ENCODE results near the gene STK4.

Gene STK4

GRCh38 chr20:45103072-45103471, 136.8 kb downstream of the STK4 start:
- peaks cover 38% of the 10 kb centered on the region for H3K27me3 ChIP-seq (ENCODE audit: control insufficient read depth, insufficient read depth, low read length, poor library complexity, severe bottlenecking)
- no peaks in the 10 kb centered on the region for H3K4me1 ChIP-seq (ENCODE audit: control insufficient read depth, insufficient read depth, low read length)
- WGBS, 2 experiments: 87 to 96% methylated on average over 1 to 2 of the region's 2 CpGs
- no peak overlapping the region for H3K27ac ChIP-seq (ENCODE audit: insufficient read depth, low read depth, low read length, poor library complexity, severe bottlenecking)
- no peak overlapping the region for H3K4me3 ChIP-seq (ENCODE audit: insufficient read depth, low read depth, low read length)
- no peaks in the 10 kb centered on the region for H3K9me3 ChIP-seq (ENCODE audit: control insufficient read depth, low read length)
- no peaks in the 10 kb centered on the region for H3K36me3 ChIP-seq (ENCODE audit: control insufficient read depth, insufficient read depth, low read length)

GRCh38 chr20:45104786-45105185, 138.5 kb downstream of the STK4 start:
- peaks cover 21% of the 10 kb centered on the region for H3K27me3 ChIP-seq (ENCODE audit: control insufficient read depth, insufficient read depth, low read length, poor library complexity, severe bottlenecking)
- WGBS, 2 experiments: 87 to 91% methylated on average over 5 of the region's 5 CpGs
- H3K9me3 ChIP-seq (ENCODE audit: control insufficient read depth, low read length): no peaks in the 10 kb centered on the region
- no peak overlapping the region for H3K4me3 ChIP-seq (ENCODE audit: insufficient read depth, low read depth, low read length)
- no peak overlapping the region for H3K27ac ChIP-seq (ENCODE audit: insufficient read depth, low read depth, low read length, poor library complexity, severe bottlenecking)
- no peaks in the 10 kb centered on the region for H3K36me3 ChIP-seq (ENCODE audit: control insufficient read depth, insufficient read depth, low read length)
- H3K4me1 ChIP-seq (ENCODE audit: control insufficient read depth, insufficient read depth, low read length): no peaks in the 10 kb centered on the region

DNA sequence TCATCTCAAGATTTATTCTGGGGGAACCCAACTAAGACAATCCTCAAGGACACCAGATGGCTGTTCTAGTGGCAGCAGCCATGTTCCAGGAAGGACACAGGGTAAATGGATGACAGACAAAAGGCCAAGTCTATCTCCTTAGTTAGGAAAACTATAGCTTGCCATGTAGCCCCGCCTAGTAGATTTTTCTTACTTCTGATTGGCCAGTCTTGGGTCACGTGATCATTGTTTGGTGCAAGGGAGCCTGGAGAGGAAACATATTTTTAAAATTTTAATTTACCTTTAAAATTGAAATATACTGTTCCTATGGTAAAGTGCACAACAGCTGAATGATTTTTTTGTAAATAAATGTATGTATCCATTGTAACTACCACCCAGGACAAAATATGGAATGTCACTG, 139.0 kb downstream of the STK4 start:
- WGBS, 2 experiments: 76 to 92% methylated on average over 1 to 2 of the region's 2 CpGs
- no peaks in the 10 kb centered on the region for H3K4me1 ChIP-seq (ENCODE audit: control insufficient read depth, insufficient read depth, low read length)
- no peaks in the 10 kb centered on the region for H3K9me3 ChIP-seq (ENCODE audit: control insufficient read depth, low read length)
- H3K27me3 ChIP-seq (ENCODE audit: control insufficient read depth, insufficient read depth, low read length, poor library complexity, severe bottlenecking): peaks cover 15% of the 10 kb centered on the region
- H3K4me3 ChIP-seq (ENCODE audit: insufficient read depth, low read depth, low read length): no peak overlapping the region
- H3K27ac ChIP-seq (ENCODE audit: insufficient read depth, low read depth, low read length, poor library complexity, severe bottlenecking): no peak overlapping the region
- no peaks in the 10 kb centered on the region for H3K36me3 ChIP-seq (ENCODE audit: control insufficient read depth, insufficient read depth, low read length)

- Histone ChIP-seq H3K27me3 (ENCODE audit: control insufficient read depth, insufficient read depth, low read length, poor library complexity, severe bottlenecking) (no peaks in the 10 kb centered on the region), H3K27ac (ENCODE audit: insufficient read depth, low read depth, low read length, poor library complexity, severe bottlenecking) (no peak overlapping the region), H3K36me3 (ENCODE audit: control insufficient read depth, insufficient read depth, low read length) (no peaks in the 10 kb centered on the region), H3K4me3 (ENCODE audit: insufficient read depth, low read depth, low read length) (no peak overlapping the region), H3K4me1 (ENCODE audit: control insufficient read depth, insufficient read depth, low read length) (no peaks in the 10 kb centered on the region), H3K9me3 (ENCODE audit: control insufficient read depth, low read length) (no peaks in the 10 kb centered on the region)
- WGBS, 2 experiments: 88 to 91% methylated on average over 8 of the region's 8 CpGs
Observed at GRCh38 chr20:45109634-45110033, 143.3 kb downstream of the STK4 start.

- H3K36me3 ChIP-seq (ENCODE audit: control insufficient read depth, insufficient read depth, low read length): no peaks in the 10 kb centered on the region
Observed at GRCh38 chr20:45110301-45110700, 144.0 kb downstream of the STK4 start.

GRCh38 chr20:45111285-45111684, 145.0 kb downstream of the STK4 start:
- no peak overlapping the region for H3K27ac ChIP-seq (ENCODE audit: insufficient read depth, low read depth, low read length, poor library complexity, severe bottlenecking)
- H3K36me3 ChIP-seq (ENCODE audit: control insufficient read depth, insufficient read depth, low read length): no peaks in the 10 kb centered on the region
- H3K9me3 ChIP-seq (ENCODE audit: control insufficient read depth, low read length): no peaks in the 10 kb centered on the region
- 87 to 94% methylated on average over 10 to 11 of the region's 11 CpGs for WGBS, 2 experiments
- H3K27me3 ChIP-seq (ENCODE audit: control insufficient read depth, insufficient read depth, low read length, poor library complexity, severe bottlenecking): no peaks in the 10 kb centered on the region
- no peaks in the 10 kb centered on the region for H3K4me1 ChIP-seq (ENCODE audit: control insufficient read depth, insufficient read depth, low read length)
- no peak overlapping the region for H3K4me3 ChIP-seq (ENCODE audit: insufficient read depth, low read depth, low read length)

More at GRCh38 chr20:45110301-45110700, 144.0 kb downstream of the STK4 start:
- Histone ChIP-seq H3K4me1 (ENCODE audit: control insufficient read depth, insufficient read depth, low read length) (no peaks in the 10 kb centered on the region), H3K27ac (ENCODE audit: insufficient read depth, low read depth, low read length, poor library complexity, severe bottlenecking) (no peak overlapping the region), H3K4me3 (ENCODE audit: insufficient read depth, low read depth, low read length) (no peak overlapping the region), H3K27me3 (ENCODE audit: control insufficient read depth, insufficient read depth, low read length, poor library complexity, severe bottlenecking) (no peaks in the 10 kb centered on the region), H3K9me3 (ENCODE audit: control insufficient read depth, low read length) (no peaks in the 10 kb centered on the region)
- 92 to 93% methylated on average over 11 of the region's 11 CpGs for WGBS, 2 experiments

DNA sequence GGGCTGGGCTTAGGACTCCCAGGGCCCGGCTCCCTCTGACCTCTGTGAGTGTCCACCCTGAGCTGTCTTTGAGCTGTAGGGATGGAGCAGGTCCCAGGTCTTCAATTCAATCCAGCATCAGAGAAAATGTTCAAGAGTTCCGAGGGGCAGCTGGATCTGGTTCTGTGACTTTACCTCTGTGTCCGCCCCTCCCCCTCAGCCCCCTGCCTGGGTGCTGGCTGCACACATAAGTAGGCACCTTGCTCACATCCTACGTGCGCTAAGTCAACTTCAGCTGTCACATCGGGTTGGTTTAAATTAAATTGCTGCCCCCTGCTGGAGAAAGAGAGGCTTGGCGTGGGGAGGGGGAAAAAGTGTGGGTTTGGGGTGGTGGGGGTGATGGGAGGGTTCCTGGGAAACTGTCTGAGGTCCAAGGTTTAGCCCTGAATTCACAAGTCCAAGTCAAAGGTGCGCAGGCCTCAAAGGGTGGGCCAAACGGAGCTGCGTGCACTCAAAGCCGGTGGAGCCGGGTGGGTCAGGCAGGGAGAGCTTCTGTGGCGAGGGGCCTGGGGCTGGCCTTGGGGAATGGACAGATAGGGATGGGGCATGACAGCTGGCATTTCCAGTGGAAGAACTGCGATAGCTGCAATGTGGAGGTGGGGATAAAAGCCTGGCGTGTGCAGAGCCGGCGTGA, 145.6 kb downstream of the STK4 start:
- Histone ChIP-seq H3K27me3 (ENCODE audit: control insufficient read depth, insufficient read depth, low read length, poor library complexity, severe bottlenecking) (no peaks in the 10 kb centered on the region), H3K4me3 (ENCODE audit: insufficient read depth, low read depth, low read length) (no peak overlapping the region), H3K36me3 (ENCODE audit: control insufficient read depth, insufficient read depth, low read length) (no peaks in the 10 kb centered on the region), H3K27ac (ENCODE audit: insufficient read depth, low read depth, low read length, poor library complexity, severe bottlenecking) (no peak overlapping the region), H3K4me1 (ENCODE audit: control insufficient read depth, insufficient read depth, low read length) (no peaks in the 10 kb centered on the region), H3K9me3 (ENCODE audit: control insufficient read depth, low read length) (no peaks in the 10 kb centered on the region)
- 64 to 71% methylated on average over 17 of the region's 17 CpGs for WGBS, 2 experiments

DNA sequence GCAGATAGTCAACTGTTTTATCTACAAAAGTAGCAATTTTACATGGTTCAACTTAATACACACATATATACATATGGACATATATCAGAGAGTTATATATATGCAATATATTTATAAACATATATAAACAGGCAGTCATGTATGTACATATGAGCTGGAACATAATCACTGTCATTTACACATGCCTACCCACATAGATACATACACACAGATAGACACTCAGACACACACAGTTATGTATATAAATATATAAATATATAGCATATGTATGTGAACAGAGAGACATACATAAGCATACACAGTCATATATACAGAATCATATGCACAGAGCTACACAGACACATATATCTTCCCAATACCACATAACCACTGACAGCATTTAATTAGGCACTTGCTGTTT, 146.4 kb downstream of the STK4 start:
- no peaks in the 10 kb centered on the region for H3K4me1 ChIP-seq (ENCODE audit: control insufficient read depth, insufficient read depth, low read length)
- no peak overlapping the region for H3K27ac ChIP-seq (ENCODE audit: insufficient read depth, low read depth, low read length, poor library complexity, severe bottlenecking)
- no peaks in the 10 kb centered on the region for H3K36me3 ChIP-seq (ENCODE audit: control insufficient read depth, insufficient read depth, low read length)
- no peaks in the 10 kb centered on the region for H3K9me3 ChIP-seq (ENCODE audit: control insufficient read depth, low read length)
- no peaks in the 10 kb centered on the region for H3K27me3 ChIP-seq (ENCODE audit: control insufficient read depth, insufficient read depth, low read length, poor library complexity, severe bottlenecking)
- H3K4me3 ChIP-seq (ENCODE audit: insufficient read depth, low read depth, low read length): no peak overlapping the region

DNA sequence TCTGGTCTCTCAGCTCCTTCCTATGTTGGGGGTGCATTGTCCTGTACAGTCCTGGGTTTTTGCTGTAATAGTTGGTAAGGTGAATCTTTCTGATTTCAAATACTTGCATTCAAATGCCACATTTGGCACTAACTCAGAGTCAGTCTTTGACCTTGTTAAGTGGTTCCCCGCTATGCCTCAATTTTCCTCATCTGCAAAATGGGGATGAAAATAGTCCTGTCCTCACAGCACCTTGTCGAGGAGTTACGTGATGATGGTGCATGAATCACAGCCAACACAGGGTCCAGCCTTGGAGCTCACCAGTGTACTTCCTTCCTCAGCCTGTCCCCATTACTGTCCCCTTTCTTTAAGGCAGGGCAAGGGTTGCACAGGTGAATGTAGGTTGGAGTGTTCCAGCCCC, 147.6 kb downstream of the STK4 start:
- Histone ChIP-seq H3K27ac (ENCODE audit: insufficient read depth, low read depth, low read length, poor library complexity, severe bottlenecking) (no peak overlapping the region), H3K36me3 (ENCODE audit: control insufficient read depth, insufficient read depth, low read length) (no peaks in the 10 kb centered on the region), H3K4me3 (ENCODE audit: insufficient read depth, low read depth, low read length) (no peak overlapping the region), H3K4me1 (ENCODE audit: control insufficient read depth, insufficient read depth, low read length) (no peaks in the 10 kb centered on the region), H3K9me3 (ENCODE audit: control insufficient read depth, low read length) (no peaks in the 10 kb centered on the region), H3K27me3 (ENCODE audit: control insufficient read depth, insufficient read depth, low read length, poor library complexity, severe bottlenecking) (no peaks in the 10 kb centered on the region)
- 92 to 96% methylated on average over 3 of the region's 3 CpGs for WGBS, 2 experiments

DNA sequence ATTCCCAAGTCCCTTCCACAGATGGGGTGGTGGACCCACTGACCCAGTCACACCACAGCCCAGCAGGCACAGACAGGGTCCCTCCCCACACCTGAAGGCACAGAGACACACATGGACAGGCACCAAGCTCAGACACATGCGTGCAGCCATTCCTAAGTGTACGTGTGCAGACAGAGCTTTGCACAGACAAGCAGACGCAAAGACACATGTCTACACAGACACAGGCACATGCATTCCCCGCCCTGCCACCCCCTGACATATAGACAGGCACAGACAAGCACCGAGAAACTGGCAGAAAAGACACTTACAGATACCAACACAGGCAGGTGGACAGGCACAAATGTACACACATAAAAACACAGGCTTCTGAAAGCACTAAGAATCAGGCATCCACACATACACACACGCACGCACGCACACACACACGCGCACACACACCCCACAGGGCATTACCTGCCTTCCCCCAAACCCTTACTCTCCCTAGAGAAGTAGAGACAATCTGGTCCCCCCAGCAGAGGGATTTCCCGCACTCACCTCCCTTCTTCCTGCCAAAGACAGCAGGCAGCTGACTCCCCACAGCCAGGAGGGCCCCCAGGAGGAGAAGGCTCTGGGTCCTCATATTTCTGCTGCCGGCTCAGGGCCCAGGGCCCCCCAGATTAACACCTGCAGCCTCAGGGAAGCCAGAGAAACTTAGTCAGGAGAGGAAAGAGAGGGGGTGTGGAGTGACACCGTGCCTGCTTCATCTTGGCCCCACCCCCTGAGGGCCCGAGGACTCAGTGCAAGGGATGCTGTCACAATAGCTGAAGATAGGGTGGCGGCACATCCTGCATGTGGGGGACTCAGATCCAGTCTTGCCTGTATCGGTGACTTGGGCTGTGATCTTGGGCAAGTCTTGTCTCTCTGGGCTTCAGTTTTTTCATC, 148.4 kb downstream of the STK4 start, which contains the start of gene WFDC5:
Gene WFDC5, minus strand, starts transcription at position 710 of the 921 bp plus-strand sequence. Its CDS starts 91 bp downstream, at position 619.
- Histone ChIP-seq H3K9me3 (ENCODE audit: control insufficient read depth, low read length) (no peaks in the 10 kb centered on the region), H3K4me1 (ENCODE audit: control insufficient read depth, insufficient read depth, low read length) (no peaks in the 10 kb centered on the region), H3K27ac (ENCODE audit: insufficient read depth, low read depth, low read length, poor library complexity, severe bottlenecking) (no peak within 1 kb of the TSS), H3K4me3 (ENCODE audit: insufficient read depth, low read depth, low read length) (no peak within 1 kb of the TSS), H3K27me3 (ENCODE audit: control insufficient read depth, insufficient read depth, low read length, poor library complexity, severe bottlenecking) (no peaks in the 10 kb centered on the region), H3K36me3 (ENCODE audit: control insufficient read depth, insufficient read depth, low read length) (no peaks in the 10 kb centered on the region)
- WGBS, 2 experiments: 69 to 70% methylated on average over 16 of the region's 16 CpGs
